H1 (cell line): ENCODE results near the gene BSG. TPM values are rescaled to one million over a fixed set of nuclear protein-coding genes. Genes with fewer than 3 reads are reported as not detected.

ENCODE experiments used
- ATF3 ChIP-seq: IDR thresholded peaks from 2 replicates; pipeline ENCODE4 v1.6.1; 2011; ENCODE audit warnings: low read depth, mild to moderate bottlenecking, low read length; ENCODE audit not compliant: insufficient read depth
- CHD2 ChIP-seq: IDR thresholded peaks from 2 replicates; pipeline ENCODE4 v1.6.1; 2012; ENCODE audit warnings: low read length, improper control_type of control experiment
- FOSL1 ChIP-seq: IDR thresholded peaks from 2 replicates; pipeline ENCODE4 v1.6.1; 2011; ENCODE audit warnings: mild to moderate bottlenecking, low read depth, low read length, moderate library complexity; ENCODE audit not compliant: insufficient read depth
- KDM1A ChIP-seq: fragments of 200-600, 300-600 bp; sonication (generic); IDR thresholded peaks from 2 replicates; pipeline ENCODE4 v1.7.1; 2016; ENCODE audit warnings: mild to moderate bottlenecking, low read length, borderline replicate concordance
- MAX ChIP-seq: IDR thresholded peaks from 2 replicates; pipeline ENCODE4 v1.6.1; 2012; ENCODE audit warnings: inconsistent platforms
- NRF1 ChIP-seq: IDR thresholded peaks from 2 replicates; pipeline ENCODE4 v1.6.1; 2011; ENCODE audit warnings: mild to moderate bottlenecking, low read depth, low read length, improper control_type of control experiment
- POU5F1 ChIP-seq: IDR thresholded peaks from 2 replicates; pipeline ENCODE4 v1.6.1; 2011; ENCODE audit warnings: low read depth, mild to moderate bottlenecking, low read length, moderate library complexity
- RFX5 ChIP-seq: IDR thresholded peaks from 2 replicates; pipeline ENCODE4 v1.6.1; 2011; ENCODE audit warnings: low read depth, low read length, improper control_type of control experiment, borderline replicate concordance
- SIN3A ChIP-seq, 2 experiments: IDR thresholded peaks in 1 of 2; conservative IDR thresholded peaks in 1 of 2; 2 replicates each; pipeline ENCODE4 v1.6.1; 2011 to 2012; ENCODE audit warnings: low read length in 2 of 2, improper control_type of control experiment in 1 of 2, low read depth in 1 of 2, mild to moderate bottlenecking in 1 of 2
- TEAD4 ChIP-seq: IDR thresholded peaks from 2 replicates; pipeline ENCODE4 v1.6.1; 2012; ENCODE audit warnings: low read depth, low read length, inconsistent platforms, mixed read lengths
- polyA plus RNA-seq, 7 experiments: library from polyadenylated mRNA; depleted of rRNA in 3 of 7; stranded (reverse) in 5 of 7; unstranded in 2 of 7; fragments of >200 nt in 5 of 7; fragments of 200-250 nt in 2 of 7; gene quantifications; 1 replicate in 5 of 7; 2 replicates in 1 of 7; 4 replicates in 1 of 7; pipeline versions ENCODE4 v1.2.1 to v1.2.3, GENCODE V29; 2011 to 2013; ENCODE audit warnings: missing spikeins in 2 of 7, mixed read lengths in 2 of 7
- total RNA-seq: library from RNA; stranded (reverse); fragmentation: NEBNext Ultra II Directional; extraction: Animal tissue kit (Norgen Biotek cat#: 25700); gene quantifications from 2 replicates; pipeline ENCODE4 v1.2.1, GENCODE V29; 2021

The BSG gene
- total and polyA plus RNA-seq, 2 of the 8 experiments (the other 6 are each of a cell fraction or from before 2014, with no cell fraction given): 726 to 1,055 TPM

- TF ChIP-seq ATF3: no peak
- no peak for TF ChIP-seq FOSL1
- no peak for TF ChIP-seq MAX
- no peak for TF ChIP-seq CHD2
- no peak for TF ChIP-seq RFX5
- no peak for TF ChIP-seq SIN3A (conservative IDR thresholded peaks at IDR 0.05 in 1 of 2, IDR thresholded peaks at IDR 0.05 in 1 of 2; ENCODE audit: low read depth in 1 of 2, low read length in 2 of 2)
- TF ChIP-seq POU5F1: no peak
- no peak for TF ChIP-seq NRF1
- no peak for TF ChIP-seq TEAD4
- no peak for TF ChIP-seq KDM1A
These were observed 2.5 kb downstream of the BSG start (continued) for GRCh38 chr19:574658-575526.
